Measurements from ENCODE around the gene RBFOX2. TPM values are rescaled to one million over a fixed set of nuclear protein-coding genes. Genes with fewer than 3 reads are reported as not detected.

The RBFOX2 gene
- total and polyA plus RNA-seq, 2 of the 8 experiments (the other 6 are each of a cell fraction or from before 2014, with no cell fraction given) = 121 to 122 TPM

DNA sequence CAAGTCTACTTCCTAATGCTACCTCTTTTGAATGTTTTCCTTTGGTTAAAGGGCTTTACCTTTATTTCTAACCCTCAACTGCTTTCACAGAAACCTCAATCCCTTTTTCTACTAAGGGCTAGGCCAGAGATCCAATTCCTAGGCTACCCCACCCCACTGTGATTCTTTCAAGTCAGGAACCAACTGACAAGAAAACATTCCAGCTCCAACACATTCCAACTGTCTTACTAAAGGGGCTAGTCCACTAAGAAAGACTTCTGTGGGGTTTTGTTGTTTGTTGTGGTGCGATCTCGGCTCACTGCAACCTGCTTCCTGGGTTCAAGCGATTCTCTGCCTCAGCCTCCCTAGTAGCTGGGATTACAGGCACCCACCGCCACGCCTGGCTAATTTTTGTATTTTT, 159.7 kb downstream of the RBFOX2 start:
- H2AFZ ChIP-seq (ENCODE audit: low read length) = no peak overlapping the region
- H2AK5ac ChIP-seq (ENCODE audit: low read depth, low read length) = no peak overlapping the region
- no peak overlapping the region for H2BK120ac ChIP-seq (replicated peaks; ENCODE audit: low read depth, low read length)
- H4K8ac ChIP-seq (ENCODE audit: extremely low read depth, insufficient read depth, low read length) = no peak overlapping the region
- H2BK20ac ChIP-seq (ENCODE audit: low read length) = no peak overlapping the region
- H3K18ac ChIP-seq (ENCODE audit: extremely low read depth, low read length) = no peak overlapping the region
- no peak overlapping the region for H3K14ac ChIP-seq (ENCODE audit: insufficient read length)
- H3K9me3 ChIP-seq (ENCODE audit: insufficient read depth in 2 of 2, low read depth in 1 of 2, low read length in 1 of 2) = no peaks in the 10 kb centered on the region
- H4K91ac ChIP-seq (replicated peaks; ENCODE audit: insufficient read length, low read length) = no peak overlapping the region
- H3K4me3 ChIP-seq (ENCODE audit: extremely low read depth in 1 of 4, insufficient read depth in 2 of 4, low read depth in 3 of 4, low read length in 4 of 4) = no peak overlapping the region
- H3K4me1 ChIP-seq (replicated peaks in 1 of 4; ENCODE audit: control insufficient read depth in 3 of 4, insufficient read depth in 4 of 4, low read length in 3 of 4) = no peaks in the 10 kb centered on the region; a peak in 1 of 7 replicates
- no peaks in the 10 kb centered on the region; the same call in 1 of the 2 replicates for H3K79me1 ChIP-seq (ENCODE audit: low read depth, low read length)
- H3K79me2 ChIP-seq (ENCODE audit: control insufficient read depth in 1 of 2, insufficient read depth in 2 of 2, low read length in 2 of 2) = peaks cover 0 to 23% of the 10 kb centered on the region in 2 experiments; a peak in 1 of 4 replicates
- H3K27ac ChIP-seq (ENCODE audit: low read depth, low read length) = no peak overlapping the region
- no peaks in the 10 kb centered on the region for H3K36me3 ChIP-seq (ENCODE audit: control insufficient read depth in 2 of 4, insufficient read depth in 4 of 4, low read length in 3 of 4)
- H3K27me3 ChIP-seq (replicated peaks in 1 of 4; ENCODE audit: control insufficient read depth in 3 of 4, extremely low read depth in 1 of 4, insufficient read depth in 3 of 4, low read length in 3 of 4) = no peaks in the 10 kb centered on the region
- no peak overlapping the region for H2BK5ac ChIP-seq (ENCODE audit: low read depth, low read length)
- DNase-seq (ENCODE audit: low read depth in 1 of 2, low spot score in 2 of 2) (no peak), FAIRE-seq (no peak)
- CTCF ChIA-PET (ENCODE audit: partially characterized antibody) = interaction anchor here (0.7 kb wide), 1 partner anchor 271 kb away, joined by 6 read pairs; no protein-coding TSS in a partner anchor
- no peaks in the 10 kb centered on the region for H4K20me1 ChIP-seq (replicated peaks in 1 of 2; ENCODE audit: control insufficient read depth in 1 of 2, insufficient read depth in 2 of 2, low read length in 2 of 2)
- no peak overlapping the region for H3K9ac ChIP-seq (replicated peaks in 1 of 4; ENCODE audit: extremely low read depth in 1 of 4, low read depth in 3 of 4, low read length in 3 of 4)
- no peak overlapping the region for H2BK12ac ChIP-seq (ENCODE audit: low read depth, low read length)
- POLR2A ChIA-PET (ENCODE audit: partially characterized antibody) = no interaction called here
- H3K56ac ChIP-seq (replicated peaks; ENCODE audit: insufficient read length, low read depth, low read length) = no peak overlapping the region
- H3K4me2 ChIP-seq (ENCODE audit: insufficient read depth in 1 of 2, low read depth in 2 of 2, low read length in 2 of 2) = no peak overlapping the region
- no peak overlapping the region for H3K4ac ChIP-seq (replicated peaks; ENCODE audit: insufficient read length, low read depth, low read length)
- TF ChIP-seq CBX8 (IDR thresholded peaks at IDR 0.05; ENCODE audit: borderline replicate concordance, low read depth, low read length) (no peak), KDM4A (IDR thresholded peaks at IDR 0.05; ENCODE audit: low read depth, low read length, severe bottlenecking) (no peak), CHD1 (IDR thresholded peaks at IDR 0.05; ENCODE audit: low read depth, low read length) (no peak), TEAD4 (IDR thresholded peaks at IDR 0.05; ENCODE audit: low read depth, low read length) (peak; percentile 62)
- WGBS, 2 experiments (ENCODE audit: extremely low coverage in 1 of 2, insufficient coverage in 1 of 2, insufficient read length in 1 of 2, insufficient replicate concordance in 2 of 2, low coverage in 1 of 2, low lambda C conversion rate in 2 of 2, missing lambda C conversion rate in 1 of 2) = 92% methylated on average over 5 of the region's 5 CpGs; no CpG with 5 or more reads in 1 of the 2 experiments
- no peak overlapping the region for H4K5ac ChIP-seq (ENCODE audit: insufficient read length, low read depth, low read length)
- H2BK15ac ChIP-seq (ENCODE audit: low read length) = no peak overlapping the region
- H3K23me2 ChIP-seq (ENCODE audit: low read depth, low read length) = no peaks in the 10 kb centered on the region
- no peak overlapping the region for H3K23ac ChIP-seq (ENCODE audit: insufficient read length)

Data from H1 (cell line).